NCI-H187 treated with DMSO at 0.1 percent for 48 hours (cell line): ENCODE results near the gene MFSD12.

Experiments
- DNase-seq: peaks from one replicate; lab custom pipeline; 2025; lab: John Stamatoyannopoulos, UW

MFSD12 gene

DNA sequence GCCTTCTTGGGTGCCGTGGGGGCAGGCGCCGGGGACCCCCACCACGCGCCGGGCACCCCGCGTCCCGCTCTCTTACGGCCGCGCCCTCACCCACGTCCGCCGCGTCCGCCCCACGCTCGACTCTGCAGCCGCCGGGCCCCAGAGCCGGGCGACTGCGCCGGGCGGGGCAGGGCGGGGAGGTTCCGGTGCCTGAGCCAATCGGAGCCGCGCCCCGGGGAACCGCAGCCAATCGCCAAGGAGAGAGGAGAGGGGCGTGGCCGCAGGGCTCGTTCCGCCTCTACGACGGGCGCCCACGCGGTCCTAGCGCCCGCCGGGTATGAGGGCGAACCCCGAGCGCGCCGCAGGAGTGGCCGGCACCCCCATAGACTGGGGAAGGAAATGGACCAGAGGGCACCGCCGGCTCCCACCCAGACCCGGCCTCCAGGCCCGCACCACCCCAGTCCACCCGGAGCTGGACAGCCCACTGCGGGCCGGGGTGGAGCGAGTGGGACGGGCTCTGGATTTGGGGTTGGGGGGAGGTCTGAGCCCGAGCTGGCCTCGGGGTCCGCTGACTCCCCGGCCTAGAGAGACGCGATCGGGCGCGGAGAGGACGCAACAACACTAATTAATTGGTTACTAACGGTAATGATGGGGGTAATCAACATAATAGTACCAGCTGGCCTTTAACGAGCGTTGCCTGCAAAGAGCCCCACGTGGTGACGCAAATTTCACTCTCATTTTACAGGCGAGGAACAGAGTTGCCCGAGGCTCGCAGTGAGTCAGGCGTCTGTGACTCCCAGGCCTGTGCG lies at the start of gene MFSD12:
Gene MFSD12, minus strand, starts transcription at position 126 of the 788 bp plus-strand sequence. CDS start 183 bp downstream, outside the sequence.
- DNase-seq, result peak; percentile 84

DNA sequence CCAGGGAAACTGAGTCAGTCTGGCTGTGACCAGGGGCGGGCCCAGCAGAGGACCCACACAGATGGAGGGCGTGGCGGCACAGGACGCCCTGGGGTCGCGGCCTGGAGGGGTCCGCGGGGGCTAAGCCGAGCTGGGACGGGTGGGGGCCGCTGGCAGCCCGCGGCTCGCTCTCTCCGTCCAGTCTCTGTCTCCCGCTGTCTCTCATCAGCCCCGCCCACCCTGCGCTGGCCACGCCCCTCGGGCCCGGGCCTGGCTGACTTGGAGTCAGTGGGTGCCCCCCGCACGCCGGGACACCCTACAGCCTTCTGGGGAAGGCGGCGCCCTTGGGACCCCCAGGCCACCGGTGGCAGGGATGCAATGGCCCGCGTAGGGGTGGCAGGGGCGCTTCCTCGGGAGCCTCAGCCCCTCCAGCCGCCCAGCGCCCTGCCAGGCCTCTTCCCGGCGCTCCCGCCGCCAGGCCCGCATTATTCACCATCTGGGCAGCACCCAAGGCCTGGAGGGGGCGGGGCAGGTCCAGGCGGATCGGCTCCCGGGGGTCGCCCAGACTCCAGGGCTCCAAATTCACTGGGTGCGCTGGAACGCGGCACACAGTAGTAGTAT lies 49.4 kb upstream of the MFSD12 start, which contains the start of gene TBXA2R:
Gene TBXA2R, minus strand, starts transcription at position 186 of the 600 bp plus-strand sequence. CDS start 6,241 bp downstream, outside the sequence.
- no peak for DNase-seq

DNA sequence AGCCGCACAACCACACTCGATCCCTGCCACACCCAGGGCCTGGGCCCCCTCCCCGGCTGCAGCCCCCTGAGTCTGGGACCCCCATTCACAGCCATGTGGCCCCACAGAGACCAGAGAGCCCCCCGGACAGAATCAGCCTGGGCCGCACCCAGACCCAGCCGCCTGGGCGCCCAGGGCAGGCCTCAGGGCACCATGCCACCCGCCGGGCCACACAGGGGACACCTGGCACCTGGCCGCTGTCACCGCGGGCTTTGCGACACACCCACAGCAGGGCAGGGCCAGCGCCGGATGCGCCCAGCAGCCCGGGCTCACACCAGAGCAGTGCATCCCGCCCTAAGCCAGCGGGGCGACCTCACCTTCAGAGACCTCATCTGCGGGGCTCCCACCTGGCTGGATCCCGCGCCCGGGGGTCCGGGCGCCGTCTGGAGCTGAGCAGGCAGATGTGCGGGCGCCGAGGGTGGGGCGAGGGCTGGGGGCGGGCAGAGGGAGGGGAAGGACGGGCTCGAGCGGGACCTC lies 48.8 kb upstream of the MFSD12 start:
- DNase-seq, result no peak

DNA sequence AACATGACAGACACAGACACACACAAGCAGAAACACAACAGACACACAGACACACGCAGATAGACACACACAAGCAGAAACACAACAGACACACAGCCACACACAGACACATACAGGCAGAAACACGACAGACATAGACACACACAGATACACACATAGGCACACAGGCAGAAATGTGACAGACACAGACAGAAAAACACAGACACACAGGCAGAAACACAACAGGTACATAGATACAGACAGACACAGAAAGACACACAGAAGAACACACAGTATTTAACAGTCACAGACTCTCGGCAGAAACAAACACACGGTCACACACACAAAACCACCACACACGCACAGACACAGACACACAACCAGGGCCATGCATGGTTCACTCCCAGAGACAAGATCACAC lies 48.4 kb upstream of the MFSD12 start:
- DNase-seq, result no peak

DNA sequence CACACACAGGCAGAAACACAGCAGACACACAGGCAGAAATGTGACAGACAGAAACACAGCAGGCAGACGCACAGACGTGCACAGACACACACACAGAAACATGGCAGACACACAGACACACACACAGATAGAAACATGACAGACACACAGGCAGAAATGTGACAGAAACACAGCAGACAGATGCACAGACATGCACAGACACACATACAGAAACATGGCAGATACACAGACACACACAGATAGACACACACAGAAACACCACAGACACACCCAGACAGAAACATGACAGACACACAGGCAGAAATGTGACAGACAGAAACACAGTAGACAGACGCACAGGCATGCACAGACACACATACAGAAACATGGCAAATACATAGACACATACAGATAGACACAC lies 48.0 kb upstream of the MFSD12 start:
- DNase-seq, result no peak

DNA sequence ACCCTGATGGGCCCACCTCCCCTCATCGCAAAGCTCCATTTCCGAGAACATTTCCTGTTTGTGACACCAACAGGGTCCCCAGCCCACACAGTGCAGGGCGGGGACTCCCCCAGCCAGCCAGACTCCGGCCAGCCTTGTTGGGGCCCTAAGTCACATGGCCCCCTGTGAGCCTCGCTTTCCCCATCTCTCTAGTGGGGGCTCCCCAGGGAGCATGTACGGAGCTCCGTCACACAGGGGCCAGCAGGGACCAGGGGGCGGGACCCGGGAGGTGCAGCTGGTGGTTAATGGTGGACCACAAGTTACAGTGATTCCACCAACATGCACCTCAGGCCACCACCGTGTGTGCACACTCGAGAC lies 47.6 kb upstream of the MFSD12 start:
- DNase-seq, result no peak

DNA sequence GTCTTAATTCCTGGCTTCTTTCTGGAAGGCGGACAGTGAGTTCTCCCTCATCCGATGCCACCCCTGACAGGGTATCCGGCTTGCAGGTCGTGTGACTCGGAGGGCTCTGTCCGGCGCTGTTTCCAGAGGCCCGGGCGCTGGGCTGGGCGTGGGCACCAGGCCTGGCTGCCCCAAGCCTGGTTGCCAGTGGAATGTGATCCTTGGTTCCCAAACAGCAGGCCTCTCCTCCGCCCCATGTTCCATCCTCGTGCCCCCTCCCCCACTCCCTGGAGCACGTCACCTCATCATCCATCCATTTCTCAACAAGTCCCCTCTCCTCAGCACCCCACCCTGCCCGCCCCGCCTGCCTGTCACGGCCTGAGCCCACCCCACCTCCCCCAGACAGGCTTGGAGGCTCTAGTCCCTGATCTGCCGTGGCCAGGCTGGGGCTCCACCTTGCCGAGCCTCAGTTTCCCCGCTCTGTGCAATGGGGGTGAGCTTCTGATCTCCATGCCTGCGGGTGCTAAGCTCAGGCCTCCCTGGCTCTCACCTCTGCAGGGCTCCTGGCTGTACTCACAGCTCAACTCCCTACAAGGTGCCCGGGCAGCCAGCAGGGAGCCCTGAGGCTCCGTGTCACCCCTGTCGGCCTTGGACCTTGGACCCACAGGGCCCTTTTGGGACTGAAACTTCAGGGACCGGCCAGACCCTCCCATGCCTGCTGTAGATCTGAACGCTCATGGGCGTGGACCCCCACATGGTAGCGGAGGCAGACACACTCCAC lies 47.0 kb upstream of the MFSD12 start:
- no peak for DNase-seq

DNA sequence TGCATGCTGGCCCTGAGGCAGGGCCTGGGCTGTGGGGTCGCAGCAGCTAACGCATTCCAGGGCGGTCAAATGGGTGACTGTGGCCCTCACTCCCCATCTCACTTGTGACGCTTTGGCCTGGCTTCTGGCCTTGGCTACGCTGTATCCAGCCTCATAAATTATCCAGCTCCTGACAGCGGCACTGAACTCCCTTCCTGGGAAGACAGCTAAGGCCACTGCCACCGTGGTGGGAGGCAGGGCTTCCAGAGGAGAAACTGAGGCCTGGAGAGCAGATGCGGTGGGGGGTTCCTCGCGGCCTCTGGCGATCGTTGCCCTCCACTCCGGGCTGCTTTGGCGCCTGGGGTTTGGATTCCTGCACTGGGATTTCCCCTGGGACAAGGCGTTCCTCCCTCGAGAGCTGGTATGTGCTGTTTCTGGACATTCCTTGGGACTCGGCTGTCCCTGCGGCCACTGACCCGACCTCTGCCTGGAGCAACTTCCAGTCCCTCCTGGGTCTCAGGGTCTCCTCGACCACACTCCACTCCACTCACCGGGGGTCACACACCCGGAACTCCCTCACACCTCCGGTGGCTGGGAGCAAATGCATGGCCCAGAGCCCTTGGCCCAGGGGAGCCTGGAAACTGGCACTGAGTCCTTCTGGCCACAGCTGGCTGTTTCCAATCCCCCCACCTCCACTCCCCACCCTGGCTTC lies 45.9 kb upstream of the MFSD12 start:
- DNase-seq, result no peak

DNA sequence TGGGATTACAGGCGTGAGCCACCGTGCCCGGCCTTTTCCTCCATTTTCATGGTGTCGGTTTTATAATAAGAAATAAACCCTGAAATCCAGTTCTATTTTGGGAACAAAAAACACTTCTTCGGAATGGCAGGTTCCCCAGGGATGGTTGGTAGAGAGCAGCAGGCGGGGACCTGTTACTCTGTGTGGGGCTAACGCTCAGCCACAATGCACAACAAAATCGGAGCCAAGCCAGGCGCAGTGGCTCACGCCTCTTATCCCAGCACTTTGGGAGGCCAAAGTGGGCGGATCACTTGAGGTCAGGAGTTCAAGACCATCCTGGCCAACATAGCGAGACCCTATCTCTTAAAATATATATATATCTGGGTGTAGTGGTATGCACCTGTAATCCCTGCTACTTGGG lies 43.6 kb upstream of the MFSD12 start:
- DNase-seq, result no peak

DNA sequence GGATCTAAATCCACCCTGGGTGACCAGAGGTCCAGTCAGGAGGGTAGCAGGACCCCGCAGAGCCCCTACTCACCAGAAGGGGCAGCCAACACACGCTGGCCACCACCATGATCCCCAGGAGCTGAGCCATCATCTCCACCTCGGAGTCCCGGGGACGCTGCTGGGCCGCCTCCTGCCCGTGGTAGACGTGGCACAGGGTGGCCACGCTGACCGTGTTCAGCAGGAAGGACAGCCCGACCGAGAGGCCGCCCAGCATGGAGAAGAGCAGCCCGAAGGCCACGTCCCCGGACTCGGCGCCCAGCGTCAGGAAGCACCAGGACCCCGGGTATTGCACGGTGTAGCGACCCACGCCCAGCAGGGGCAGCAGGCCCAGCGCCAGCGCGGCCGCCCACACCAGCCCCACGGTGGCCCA lies 42.4 kb upstream of the MFSD12 start:
- no peak for DNase-seq

DNA sequence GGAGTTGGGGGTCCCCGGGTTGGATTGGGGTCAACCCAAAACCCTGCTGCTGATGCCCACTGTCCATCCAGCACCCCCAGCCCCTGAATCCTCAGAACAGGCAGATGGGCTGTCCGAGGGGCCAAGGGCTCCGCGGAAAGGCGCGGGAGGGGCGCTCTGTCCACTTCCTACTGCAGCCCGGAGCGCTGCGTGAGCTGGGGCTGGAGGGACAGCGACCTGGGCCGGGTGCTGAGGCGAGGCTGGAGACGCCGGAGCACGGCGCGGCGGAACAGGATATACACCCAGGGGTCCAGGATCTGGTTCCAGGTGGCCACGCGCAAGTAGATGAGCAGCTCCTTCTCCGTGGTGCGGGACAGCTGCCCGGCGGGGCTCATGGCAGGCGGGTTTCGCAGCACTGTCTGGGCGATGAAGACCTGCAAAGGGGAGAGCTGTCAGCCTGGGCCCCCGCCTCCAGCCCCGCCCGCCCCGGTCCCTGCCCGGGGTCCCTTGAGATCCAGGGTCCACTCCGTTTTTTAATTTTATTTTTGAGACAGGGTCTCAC lies 38.2 kb upstream of the MFSD12 start:
- DNase-seq, result no peak

DNA sequence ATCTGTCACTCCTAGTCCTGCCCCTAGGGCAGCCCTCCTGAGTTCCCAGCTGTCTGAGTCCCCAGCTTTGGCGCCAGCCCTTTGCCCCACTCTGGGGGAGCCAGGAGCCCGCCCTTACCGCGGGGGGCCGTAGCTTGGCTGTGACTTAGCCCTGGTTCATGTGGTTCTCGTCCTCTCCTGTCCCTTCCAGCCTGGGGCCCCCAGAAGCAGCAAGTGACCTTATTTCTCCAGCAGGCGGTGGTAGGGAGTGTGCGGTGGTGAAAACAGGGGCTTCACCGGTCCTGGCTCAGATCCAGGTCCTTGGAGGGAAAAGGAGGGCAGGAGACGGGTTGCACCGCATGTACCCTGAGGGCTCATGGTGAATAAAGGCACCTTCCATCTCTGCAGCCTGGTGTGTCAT lies 35.8 kb upstream of the MFSD12 start:
- DNase-seq, result no peak

DNA sequence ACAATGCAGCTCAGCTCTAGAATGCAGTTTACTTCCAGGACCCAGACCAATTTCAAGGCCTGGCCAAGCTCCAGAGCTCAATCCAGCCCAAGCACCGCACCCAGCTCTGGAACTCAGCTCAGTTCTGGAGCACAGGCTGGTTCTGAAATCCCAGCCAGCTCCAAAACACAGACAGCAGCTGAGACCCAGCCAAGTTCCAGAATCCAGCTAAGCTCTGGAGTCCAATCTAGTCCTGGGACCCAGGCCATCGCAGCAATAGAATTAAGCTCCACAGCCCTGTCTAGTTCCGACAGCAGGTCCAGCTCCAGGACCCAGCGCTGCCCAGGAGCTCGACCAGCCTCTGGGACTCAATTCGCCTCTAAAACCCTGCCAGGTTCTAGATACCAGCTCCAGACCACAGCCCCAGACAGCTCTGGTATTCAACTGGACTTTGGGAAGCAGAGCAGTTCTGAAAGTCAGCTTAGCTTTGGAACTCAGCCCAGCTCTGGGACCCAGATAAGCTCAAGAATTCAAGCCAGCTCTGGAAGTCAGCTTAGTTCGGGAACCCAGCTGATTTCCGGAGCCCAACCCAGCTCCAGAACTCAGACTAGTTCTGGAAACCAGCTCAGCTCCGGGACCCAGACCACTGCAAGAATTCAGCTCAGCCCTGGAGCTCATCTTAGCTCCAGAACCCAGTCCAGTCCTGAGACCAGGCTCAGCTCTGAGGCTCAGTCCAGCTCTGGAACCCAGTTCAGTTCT lies 34.7 kb upstream of the MFSD12 start:
- no peak for DNase-seq

DNA sequence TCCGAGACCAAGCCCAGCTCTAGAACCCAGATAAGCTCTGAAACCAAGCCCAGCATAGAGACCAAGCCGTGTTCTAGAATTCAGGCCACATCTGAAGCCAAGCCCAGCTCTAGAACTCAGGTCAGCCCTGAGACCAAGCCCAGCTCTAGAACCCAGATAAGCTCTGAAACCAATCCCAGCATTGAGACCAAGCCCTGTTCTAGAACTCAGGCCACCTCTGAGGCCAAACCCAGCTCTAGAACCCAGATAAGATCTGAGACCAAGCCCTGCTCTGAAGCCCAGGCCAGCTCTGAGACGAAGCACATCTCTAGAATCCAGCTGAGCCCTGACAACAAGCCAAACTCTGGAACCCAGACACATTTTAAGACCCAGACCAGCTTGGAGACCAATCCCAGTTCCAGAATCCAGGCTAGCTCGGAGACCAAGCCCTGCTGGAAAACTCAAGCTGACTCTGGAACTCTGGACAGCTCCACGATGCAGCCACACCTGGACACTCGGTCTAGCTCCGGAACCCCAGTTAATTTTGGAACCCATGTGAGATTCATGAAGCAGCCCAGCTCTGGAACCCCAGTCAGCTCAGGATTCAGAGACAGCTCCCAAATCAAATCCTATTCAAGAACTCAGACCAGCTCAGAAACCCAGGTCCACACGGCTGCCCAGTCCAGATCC lies 33.7 kb upstream of the MFSD12 start:
- no peak for DNase-seq

DNA sequence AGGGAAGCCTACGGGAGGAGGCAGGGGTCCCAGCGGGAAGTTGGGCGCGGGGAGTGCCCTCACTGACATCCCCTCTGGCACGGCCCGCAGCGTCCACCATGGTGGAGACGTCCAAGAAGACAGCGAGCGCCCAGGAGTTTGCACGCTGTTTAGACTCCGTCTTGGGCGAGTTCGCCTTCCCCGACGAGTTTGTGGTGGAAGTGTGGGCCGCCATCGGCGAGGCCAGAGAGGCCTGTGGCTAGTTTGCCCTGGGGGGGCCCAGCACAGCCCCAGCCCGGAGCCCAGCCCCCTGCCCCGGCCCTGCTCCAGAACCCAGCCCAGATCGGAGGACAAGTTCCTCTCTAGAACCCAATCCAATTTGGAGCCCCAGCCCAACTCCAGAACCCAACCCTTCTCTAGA lies 32.6 kb upstream of the MFSD12 start:
- DNase-seq, result no peak

DNA sequence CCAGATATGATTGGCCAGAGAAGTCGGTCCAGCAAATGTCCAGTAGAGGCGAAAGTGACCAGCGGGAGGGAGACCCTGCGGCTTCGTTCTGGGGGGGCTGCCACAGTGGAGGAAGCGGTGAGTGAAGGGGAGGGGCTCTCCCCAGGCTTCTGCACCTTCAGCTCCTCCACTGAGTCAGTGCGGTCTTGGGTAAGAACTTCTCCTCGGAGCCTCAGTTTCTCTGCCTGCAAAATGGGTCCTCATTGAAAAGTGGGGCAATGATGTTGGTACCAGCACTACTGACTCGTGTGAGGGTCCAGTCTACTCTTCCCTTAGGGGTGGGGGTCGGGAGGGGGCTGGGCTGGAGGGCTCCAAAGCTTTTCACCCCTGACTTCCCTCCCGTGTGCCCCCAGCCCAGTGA lies 32.1 kb upstream of the MFSD12 start:
- DNase-seq, result no peak

DNA sequence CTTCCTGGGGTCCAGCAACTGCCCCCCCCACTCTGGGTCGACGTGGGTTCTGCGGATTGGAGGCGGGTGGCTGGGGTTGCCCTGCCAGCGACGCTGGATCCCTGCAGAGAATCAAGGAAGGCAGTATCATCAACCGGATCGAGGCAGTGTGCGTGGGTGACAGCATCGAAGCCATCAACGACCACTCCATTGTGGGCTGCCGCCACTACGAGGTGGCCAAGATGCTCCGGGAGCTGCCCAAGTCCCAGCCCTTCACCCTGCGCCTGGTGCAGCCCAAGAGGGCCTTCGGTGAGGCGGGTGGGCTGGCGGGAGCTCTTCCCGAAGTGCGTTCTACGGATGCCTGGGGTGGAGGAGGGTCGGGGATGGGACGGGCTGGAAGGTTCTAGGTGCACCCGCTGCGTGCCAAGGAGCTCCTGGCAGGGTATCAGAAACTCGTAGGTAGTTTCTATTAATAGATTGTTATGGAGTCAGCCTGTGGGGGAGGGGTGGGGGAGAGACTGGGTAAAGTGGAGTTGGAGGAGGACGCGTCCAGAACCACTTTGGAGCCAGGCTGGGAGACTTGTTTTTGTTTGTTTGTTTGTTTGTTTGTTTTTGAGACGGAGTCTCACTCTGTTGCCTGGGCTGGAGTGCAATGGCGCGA lies 29.4 kb upstream of the MFSD12 start:
- no peak for DNase-seq

DNA sequence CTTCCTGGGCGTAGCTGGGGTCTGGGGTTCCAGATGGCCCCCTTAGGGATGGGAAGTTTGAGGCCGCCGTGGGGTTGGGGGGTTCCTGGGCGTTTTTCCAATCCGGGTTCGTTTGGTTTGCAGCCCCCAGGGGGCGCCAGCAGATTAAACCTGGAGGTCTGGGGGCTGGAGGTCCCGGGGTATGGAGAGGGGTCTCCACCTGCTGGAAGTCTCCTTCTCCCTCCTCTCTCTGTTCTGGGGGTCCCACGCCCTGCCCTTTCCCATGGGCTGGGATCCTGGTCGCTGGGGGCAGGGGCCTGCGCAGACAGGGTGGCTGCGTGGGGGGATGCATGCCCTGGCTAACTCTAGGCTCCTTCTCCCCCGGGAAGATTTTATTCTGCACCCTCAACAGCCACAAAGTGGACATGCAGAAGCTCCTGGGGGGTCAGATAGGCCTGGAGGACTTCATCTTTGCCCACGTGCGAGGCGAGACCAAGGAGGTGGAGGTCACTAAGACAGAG lies 28.8 kb upstream of the MFSD12 start:
- no peak for DNase-seq

DNA sequence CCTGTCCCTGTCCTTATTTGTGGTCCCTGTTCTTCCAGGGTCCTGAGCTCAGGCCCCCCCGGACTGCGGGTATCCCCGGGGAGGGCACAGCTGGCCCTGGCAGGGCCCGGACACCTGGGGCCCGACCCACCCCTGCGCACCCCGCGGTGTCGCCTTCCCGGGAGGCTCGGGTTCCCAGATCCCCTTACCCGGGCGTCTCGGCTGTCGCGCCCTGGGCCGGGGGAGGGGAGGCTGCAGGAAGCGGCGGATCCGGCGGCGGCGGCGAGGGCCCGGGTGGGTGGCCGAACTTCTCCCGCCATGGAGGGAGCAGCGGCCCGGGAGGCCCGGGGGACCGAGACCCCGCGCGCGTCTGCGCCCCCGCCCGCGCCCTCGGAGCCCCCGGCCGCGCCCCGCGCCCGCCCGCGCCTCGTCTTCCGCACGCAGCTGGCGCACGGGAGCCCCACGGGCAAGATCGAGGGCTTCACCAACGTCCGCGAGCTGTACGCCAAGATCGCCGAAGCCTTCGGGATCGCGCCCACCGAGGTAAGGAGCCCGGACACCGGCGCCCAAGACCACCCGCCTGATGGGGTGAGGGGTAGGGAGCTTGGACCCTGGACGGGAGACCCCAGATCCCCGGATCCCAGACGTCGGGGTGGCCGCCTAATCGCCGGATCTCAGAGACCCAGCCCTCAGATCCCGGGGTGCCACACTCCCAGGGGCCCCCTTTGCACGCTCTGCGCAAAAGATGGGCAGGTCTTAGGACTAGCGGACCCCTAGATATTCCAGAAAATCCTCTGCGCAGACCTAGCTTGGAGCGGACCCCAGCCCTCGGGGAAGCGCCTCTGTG lies 28.1 kb upstream of the MFSD12 start, which contains the start of gene GIPC3:
Gene GIPC3, plus strand, starts transcription at position 178 of the 826 bp plus-strand sequence. Its CDS starts 120 bp downstream, at position 298.
- DNase-seq, result no peak
